Ishikawa (cell line): ENCODE results near the gene COX4I1.

Source experiments
- MAX ChIP-seq: IDR thresholded peaks from 2 replicates; pipeline ENCODE4 v1.6.1; 2012
- TCF12 ChIP-seq: IDR thresholded peaks from 2 replicates; pipeline ENCODE4 v1.6.1; 2012; ENCODE audit warnings: low read depth
- YY1 ChIP-seq: IDR thresholded peaks from 2 replicates; pipeline ENCODE4 v1.6.1; 2012; ENCODE audit warnings: low read depth

DNA sequence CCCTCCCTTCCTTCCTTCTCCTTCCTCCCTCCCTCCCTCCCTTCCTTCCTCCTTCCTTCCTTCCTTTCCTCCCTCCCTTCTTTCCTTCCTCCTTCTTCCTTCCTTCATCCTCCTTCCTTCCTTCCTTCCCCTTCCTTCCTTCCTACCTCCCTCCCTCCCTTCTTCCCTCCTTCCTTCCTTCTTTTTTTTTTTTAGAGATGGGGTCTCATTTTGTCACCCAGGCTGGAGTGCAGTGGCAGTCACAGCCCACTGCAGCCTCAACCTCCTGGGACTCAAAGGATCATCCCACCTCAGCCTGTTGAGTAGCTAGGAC is 44.6 kb downstream of the COX4I1 start:
- no peak for TF ChIP-seq TCF12
- TF ChIP-seq MAX: no peak
- no peak for TF ChIP-seq YY1
